HepG2 (cell line): ENCODE results near the gene ATRNL1. TPM values are rescaled to one million over a fixed set of nuclear protein-coding genes. Genes with fewer than 3 reads are reported as not detected.

ENCODE experiments used
- ATAC-seq: fragments of 200-7000 bp; cut with Tn5 transposase; 3 replicates; pipeline ENCODE4 v1.9.1; 2020; ENCODE audit warnings: mild to moderate bottlenecking, moderate library complexity
- BruUV-seq: library from RNA; stranded (reverse); fragments of 400-500 nt; replicated peaks from 2 replicates; lab custom pipeline; 2021; lab: Mats Ljungman, UMichigan
- CTCF ChIA-PET: fragments of 300-600 bp; formaldehyde crosslinking; extraction: SDS; loops from one replicate; lab custom pipeline; 2021; ENCODE audit warnings: low total read pairs, inconsistent platforms, low intra/inter-chr PET ratio; lab: Yijun Ruan, JAX
- POLR2A ChIA-PET: fragments of 350-600 bp; sonication (Branson Sonifier 250); formaldehyde crosslinking; loops from one replicate; lab custom pipeline; 2020; ENCODE audit warnings: antibody characterized with exemption, inconsistent platforms; lab: Yijun Ruan, JAX
- DNase-seq: peaks from one replicate; pipeline ENCODE4 v3.0.0-alpha.2; 2015; ENCODE audit warnings: low spot score
- FAIRE-seq: peaks from 3 replicates; lab custom pipeline; 2011; peaks lifted over from hg19 to GRCh38; lab: Jason Lieb, UNC
- H2AFZ ChIP-seq: one replicate; pipeline ENCODE4 v1.6.1; 2011; ENCODE audit warnings: low read length, inconsistent platforms
- H3K27ac ChIP-seq: fragments of 300-600 bp; 3 replicates; pipeline ENCODE4 v1.8.0; 2011; ENCODE audit warnings: mixed run types, mild to moderate bottlenecking, mixed read lengths, low read length, inconsistent platforms; ENCODE audit not compliant: insufficient read depth; ENCODE audit errors: extremely low read length
- H3K27me3 ChIP-seq, 2 experiments: fragments of 200-600 bp in 1 of 2; 2 replicates in 1 of 2; 3 replicates in 1 of 2; pipeline versions ENCODE4 v1.6.0 to v1.8.0; 2011; ENCODE audit warnings: low read length in 2 of 2, mild to moderate bottlenecking in 2 of 2, moderate library complexity in 2 of 2, inconsistent platforms in 1 of 2; ENCODE audit not compliant: insufficient read depth in 2 of 2, control insufficient read depth in 1 of 2
- H3K36me3 ChIP-seq, 2 experiments: fragments of 200-600 bp in 1 of 2; replicated peaks in 1 of 2; 2 replicates in 1 of 2; 3 replicates in 1 of 2; pipeline versions ENCODE4 v1.5.1 to v1.8.0; 2011; ENCODE audit warnings: low read length in 2 of 2, inconsistent platforms in 1 of 2; ENCODE audit not compliant: insufficient read depth in 2 of 2, control insufficient read depth in 1 of 2
- H3K4me1 ChIP-seq: 2 replicates; pipeline ENCODE4 v1.5.1; 2012; ENCODE audit warnings: low read length, inconsistent platforms; ENCODE audit not compliant: insufficient read depth
- H3K4me2 ChIP-seq: 2 replicates; pipeline ENCODE4 v1.6.0; 2011; ENCODE audit warnings: low read depth, low read length, inconsistent platforms
- H3K4me3 ChIP-seq, 3 experiments: fragments of 200-600 bp in 1 of 3; sonication (generic), shearing (Covaris generic) in 1 of 3; replicated peaks in 1 of 3; 2 replicates each; pipeline ENCODE4 v1.5.1; 2011 to 2016; ENCODE audit warnings: low read length in 3 of 3, inconsistent platforms in 2 of 3, low read depth in 2 of 3, mild to moderate bottlenecking in 2 of 3, control low read depth in 1 of 3, mixed read lengths in 1 of 3; ENCODE audit not compliant: insufficient read depth in 1 of 3
- H3K79me2 ChIP-seq: one replicate; pipeline ENCODE4 v1.6.1; 2011; ENCODE audit warnings: low read length, inconsistent platforms; ENCODE audit not compliant: insufficient read depth
- H3K9ac ChIP-seq: 2 replicates; pipeline ENCODE4 v1.6.0; 2011; ENCODE audit warnings: mild to moderate bottlenecking, low read depth, low read length, inconsistent platforms; ENCODE audit not compliant: insufficient read depth
- H3K9me3 ChIP-seq: 2 replicates; pipeline ENCODE4 v1.5.1; 2012; ENCODE audit warnings: mild to moderate bottlenecking, low read length
- H4K20me1 ChIP-seq: 2 replicates; pipeline ENCODE4 v1.6.0; 2011; ENCODE audit warnings: inconsistent platforms, mild to moderate bottlenecking, low read length, moderate library complexity; ENCODE audit not compliant: insufficient read depth
- CHCHD3 ChIP-seq: sonication (generic); formaldehyde crosslinking; IDR thresholded peaks from 2 replicates; pipeline ENCODE4 v1.8.0; 2022; ENCODE audit warnings: mild to moderate bottlenecking, missing genetic modification reagents, moderate library complexity
- FOXP1 ChIP-seq, 2 experiments: fragments of 450-650 bp in 1 of 2; IDR thresholded peaks; 2 replicates each; pipeline ENCODE4 v1.6.1; 2017 to 2018; ENCODE audit warnings: antibody characterized with exemption in 1 of 2
- KLF11 ChIP-seq: IDR thresholded peaks from 2 replicates; pipeline ENCODE4 v1.6.1; 2016; ENCODE audit warnings: missing compliant biosample characterization
- LCORL ChIP-seq, 2 experiments: fragments of 450-650 bp in 1 of 2; sonication (generic) in 1 of 2; formaldehyde crosslinking in 1 of 2; IDR thresholded peaks; 2 replicates each; pipeline versions ENCODE4 v1.5.0 to v1.6.1; 2017 to 2020; ENCODE audit warnings: antibody characterized with exemption in 1 of 2, missing genetic modification reagents in 1 of 2
- MAFF ChIP-seq: IDR thresholded peaks from 2 replicates; pipeline ENCODE4 v1.6.1; 2011; ENCODE audit warnings: low read depth, low read length, improper control_type of control experiment
- MAFK ChIP-seq, 2 experiments: IDR thresholded peaks in 1 of 2; conservative IDR thresholded peaks in 1 of 2; 2 replicates each; pipeline ENCODE4 v1.6.1; 2011; ENCODE audit warnings: improper control_type of control experiment in 2 of 2, low read length in 2 of 2
- RXRA ChIP-seq: sonication (generic); formaldehyde crosslinking; IDR thresholded peaks from 2 replicates; pipeline ENCODE4 v1.5.1; 2020; ENCODE audit warnings: missing genetic modification reagents
- TP53 ChIP-seq: sonication (generic); formaldehyde crosslinking; conservative IDR thresholded peaks from 2 replicates; pipeline ENCODE4 v1.4.0; 2020; ENCODE audit warnings: missing genetic modification reagents
- WGBS: methylation state at CpG from one replicate; pipeline ENCODE4 v1.1.6; 2017; ENCODE audit warnings: low lambda C conversion rate; 5-methylcytosine and 5-hydroxymethylcytosine counted together
- in situ Hi-C: cut with HindIII; loops from 2 replicates; pipeline ENCODE4 v1.10.0; 2017; ENCODE audit warnings: low pct_unique_long_range_greater_than_20kb; ENCODE audit not compliant: extremely low pct_ligation_motif_present
- intact Hi-C: fragments of 100-400 bp; cut with micrococcal nuclease; formaldehyde crosslinking; loops from one replicate; pipeline ENCODE4 v1.10.0; 2022; ENCODE audit not compliant: unreplicated experiment
- polyA plus RNA-seq, 8 experiments: library from polyadenylated mRNA; depleted of rRNA in 3 of 8; stranded (reverse) in 7 of 8; unstranded in 1 of 8; fragments of >200 nt; fragmentation: Illumina TruSeq in 4 of 8; extraction: Trizol in 4 of 8; gene quantifications; 2 replicates each; pipeline versions ENCODE4 v1.2.1 to v1.2.3, GENCODE V29; 2011 to 2016; ENCODE audit warnings: low read depth in 4 of 8, missing spikeins in 1 of 8, mixed read lengths in 1 of 8; ENCODE audit not compliant: insufficient read depth in 1 of 8
- total RNA-seq, 5 experiments: library from RNA; depleted of rRNA; stranded (reverse); fragments of >200 nt; fragmentation: Illumina TruSeq; extraction: Trizol; gene quantifications; 2 replicates each; pipeline ENCODE4 v1.2.3, GENCODE V29; 2016; ENCODE audit warnings: low read depth in 1 of 5

ATRNL1 gene
- total and polyA plus RNA-seq, 2 of the 13 experiments (the other 11 are each of a cell fraction or from before 2014, with no cell fraction given), result 0.04 TPM; not detected in 1

GRCh38 chr10:115379064-115379463 is 285.9 kb downstream of the ATRNL1 start:
- ChIA-PET POLR2A (no interaction called here), CTCF (no interaction called here)
- Histone ChIP-seq H2AFZ (no peak overlapping the region), H3K4me3 (no peak overlapping the region), H3K4me1 (no peaks in the 10 kb centered on the region), H3K79me2 (no peaks in the 10 kb centered on the region), H3K27me3 (no peaks in the 10 kb centered on the region), H3K27ac (no peak overlapping the region), H3K4me2 (no peak overlapping the region), H3K9me3 (no peaks in the 10 kb centered on the region), H3K36me3 (no peaks in the 10 kb centered on the region), H3K9ac (no peak overlapping the region), H4K20me1 (no peaks in the 10 kb centered on the region)
- in situ Hi-C loops, result no loop called here
- DNase-seq (no peak), ATAC-seq (no peak), FAIRE-seq (no peak)
- intact Hi-C loops, result no loop called here
- TF ChIP-seq LCORL (IDR thresholded peaks at IDR 0.05), result no peak
- TF ChIP-seq LCORL (CRISPR knock-in tag; IDR thresholded peaks at IDR 0.05), result no peak
- TF ChIP-seq MAFK (conservative IDR thresholded peaks at IDR 0.05 in 1 of 2, IDR thresholded peaks at IDR 0.05 in 1 of 2; ENCODE audit: low read length in 2 of 2), result peak; percentile 55 to 72; a peak in 3 of 4 replicates
- TF ChIP-seq MAFF, result peak; percentile 59; the same call in 1 of the 2 replicates
- no TSS peak for BruUV-seq
- 0% methylated on average over 1 of the region's 1 CpG for WGBS

DNA sequence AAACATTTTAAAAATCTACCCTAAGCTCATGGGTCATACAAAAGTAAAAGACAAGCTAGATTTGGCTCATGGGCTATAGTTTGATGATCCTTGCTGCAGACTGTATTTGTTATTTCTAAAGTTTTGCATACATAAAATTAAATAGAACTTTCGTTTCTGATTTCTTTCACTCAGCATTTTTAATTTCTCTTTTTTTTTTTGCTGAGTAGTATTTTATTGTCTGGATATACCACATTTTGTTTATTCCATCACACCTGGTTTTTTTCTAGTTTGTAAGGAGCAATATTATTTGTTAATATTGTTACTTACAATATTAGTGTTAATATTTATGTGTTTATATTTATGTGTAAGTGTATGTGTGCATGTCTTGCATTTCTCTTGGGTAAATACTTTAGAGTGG is 291.5 kb downstream of the ATRNL1 start:
- BruUV-seq, result no TSS peak
- H3K27ac ChIP-seq, result no peak overlapping the region
- ChIA-PET POLR2A (no interaction called here), CTCF (no interaction called here)
- in situ Hi-C loops, result no loop called here
- ATAC-seq (no peak), FAIRE-seq (no peak), DNase-seq (no peak)
- H4K20me1 ChIP-seq, result no peaks in the 10 kb centered on the region
- intact Hi-C loops, result no loop called here
- H3K36me3 ChIP-seq, result no peaks in the 10 kb centered on the region
- no peak overlapping the region for H3K9ac ChIP-seq
- H3K27me3 ChIP-seq, result no peaks in the 10 kb centered on the region
- H3K4me3 ChIP-seq, result no peak overlapping the region
- WGBS, result 2% methylated on average over 1 of the region's 1 CpG
- no peaks in the 10 kb centered on the region for H3K9me3 ChIP-seq
- no peak overlapping the region for H3K4me2 ChIP-seq
- no peak overlapping the region for H2AFZ ChIP-seq
- H3K4me1 ChIP-seq, result no peaks in the 10 kb centered on the region
- no peaks in the 10 kb centered on the region for H3K79me2 ChIP-seq
- TF ChIP-seq RXRA (CRISPR knock-in tag), result no peak
- TF ChIP-seq KLF11 (CRISPR knock-in tag), result no peak
- TF ChIP-seq FOXP1 (IDR thresholded peaks at IDR 0.05), result no peak
- no peak for TF ChIP-seq FOXP1 (CRISPR knock-in tag; IDR thresholded peaks at IDR 0.05)
- no peak for TF ChIP-seq TP53
- peak; percentile 76 for TF ChIP-seq MAFF
- no peak for TF ChIP-seq CHCHD3 (CRISPR knock-in tag)
- peak in 1 of 2 experiments; percentile 80; a peak in 2 of 4 replicates for TF ChIP-seq MAFK (conservative IDR thresholded peaks at IDR 0.05 in 1 of 2, IDR thresholded peaks at IDR 0.05 in 1 of 2; ENCODE audit: low read length in 2 of 2)
- TF ChIP-seq, all 625 proteins: peak for 2
